DOHH2 (cell line): ENCODE data around the gene POLR3GL.

Source experiments
- H3F3A ChIP-seq: fragments of 200-600 bp; sonication (generic), shearing (Covaris generic); 2 replicates; pipeline ENCODE4 v1.6.0; 2016; ENCODE audit warnings: antibody characterized with exemption, mild to moderate bottlenecking; ENCODE audit not compliant: control insufficient read depth, insufficient read depth
- H3K27ac ChIP-seq: fragments of 200-600 bp; sonication (generic); 2 replicates; pipeline ENCODE4 v1.5.1; 2014; ENCODE audit warnings: low read depth, mild to moderate bottlenecking, low read length, moderate library complexity
- H3K27me3 ChIP-seq: fragments of 200-600 bp; sonication (generic); 2 replicates; pipeline ENCODE4 v1.6.1; 2014; ENCODE audit warnings: mild to moderate bottlenecking, low read length, mixed read lengths; ENCODE audit not compliant: control insufficient read depth
- H3K36me3 ChIP-seq: fragments of 200-600 bp; sonication (generic); 2 replicates; pipeline ENCODE4 v1.6.1; 2014; ENCODE audit warnings: mild to moderate bottlenecking, low read length, moderate library complexity, mixed read lengths; ENCODE audit not compliant: control insufficient read depth
- H3K4me1 ChIP-seq: fragments of 200-600 bp; sonication (generic); 2 replicates; pipeline ENCODE4 v1.6.1; 2014; ENCODE audit warnings: mild to moderate bottlenecking, low read length, mixed read lengths; ENCODE audit not compliant: control insufficient read depth
- H3K4me2 ChIP-seq: fragments of 200-600 bp; sonication (generic); 2 replicates; pipeline ENCODE4 v1.6.0; 2014; ENCODE audit warnings: mild to moderate bottlenecking, low read length, moderate library complexity
- H3K4me3 ChIP-seq: fragments of 200-600 bp; sonication (generic); 2 replicates; pipeline ENCODE4 v1.5.1; 2014; ENCODE audit warnings: mild to moderate bottlenecking, low read length, mixed read lengths
- H3K79me2 ChIP-seq: fragments of 200-600 bp; sonication (generic); 2 replicates; pipeline ENCODE4 v1.6.1; 2014; ENCODE audit warnings: mild to moderate bottlenecking, low read length, mixed read lengths; ENCODE audit not compliant: control insufficient read depth
- H3K9me2 ChIP-seq: fragments of 200-600 bp; sonication (generic); replicated peaks from 2 replicates; pipeline ENCODE4 v1.6.1; 2014; ENCODE audit warnings: mild to moderate bottlenecking, low read length, mixed read lengths; ENCODE audit not compliant: control insufficient read depth
- H3K9me3 ChIP-seq: fragments of 200-600 bp; sonication (generic); 2 replicates; pipeline ENCODE4 v1.6.1; 2014; ENCODE audit warnings: antibody characterized with exemption, low read length, mixed read lengths; ENCODE audit not compliant: control insufficient read depth, insufficient read depth
- H4K20me1 ChIP-seq: fragments of 200-600 bp; sonication (generic); 2 replicates; pipeline ENCODE4 v1.6.0; 2014; ENCODE audit warnings: low read depth, mild to moderate bottlenecking, antibody characterized with exemption, low read length, moderate library complexity; ENCODE audit not compliant: control insufficient read depth, insufficient read depth
- CTCF ChIP-seq: fragments of 200-600 bp; sonication (generic); IDR thresholded peaks from one replicate; pipeline ENCODE4 v1.5.1; 2014; ENCODE audit warnings: antibody characterized with exemption, mild to moderate bottlenecking, low read depth, low read length; ENCODE audit not compliant: poor library complexity, severe bottlenecking
- EZH2phosphoT487 ChIP-seq: fragments of 200-600 bp; sonication (generic); IDR thresholded peaks from 2 replicates; pipeline ENCODE4 v1.6.1; 2017; ENCODE audit warnings: borderline replicate concordance, mild to moderate bottlenecking, antibody characterized with exemption, low read length, moderate library complexity, mixed read lengths

Gene POLR3GL

DNA sequence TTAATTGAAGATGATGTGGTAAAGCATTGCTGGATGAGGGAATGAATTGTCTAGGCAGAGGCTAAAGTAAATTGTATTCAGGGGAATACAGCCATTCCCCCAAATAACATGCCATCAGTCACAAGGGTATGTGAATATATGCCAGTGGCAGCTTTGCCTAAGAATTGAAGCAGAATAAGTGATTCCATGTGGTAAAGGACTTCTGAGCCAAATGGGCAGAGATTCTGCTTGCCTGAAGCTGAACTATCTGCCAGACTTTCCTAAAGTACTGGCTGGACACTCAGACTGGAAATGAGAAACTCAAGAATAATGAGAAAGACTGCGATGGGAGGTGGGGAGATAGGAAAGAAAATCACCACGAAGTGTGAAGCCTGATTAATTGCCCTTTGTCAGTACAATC, 9.1 kb upstream of the POLR3GL start:
- Histone ChIP-seq H3K79me2 (peaks cover 59% of the 10 kb centered on the region), H3K4me2 (peak overlapping the region; percentile 98), H3K4me3 (peak overlapping the region; percentile 87; the same call in 1 of the 2 replicates), H3K9me2 (no peaks in the 10 kb centered on the region), H3K36me3 (peaks cover 21% of the 10 kb centered on the region), H3F3A (peaks cover 20% of the 10 kb centered on the region), H3K27ac (no peak overlapping the region), H3K27me3 (no peaks in the 10 kb centered on the region), H3K9me3 (no peaks in the 10 kb centered on the region), H4K20me1 (no peaks in the 10 kb centered on the region), H3K4me1 (peaks cover 51% of the 10 kb centered on the region)
- TF ChIP-seq CTCF (no peak), EZH2phosphoT487 (no peak)

DNA sequence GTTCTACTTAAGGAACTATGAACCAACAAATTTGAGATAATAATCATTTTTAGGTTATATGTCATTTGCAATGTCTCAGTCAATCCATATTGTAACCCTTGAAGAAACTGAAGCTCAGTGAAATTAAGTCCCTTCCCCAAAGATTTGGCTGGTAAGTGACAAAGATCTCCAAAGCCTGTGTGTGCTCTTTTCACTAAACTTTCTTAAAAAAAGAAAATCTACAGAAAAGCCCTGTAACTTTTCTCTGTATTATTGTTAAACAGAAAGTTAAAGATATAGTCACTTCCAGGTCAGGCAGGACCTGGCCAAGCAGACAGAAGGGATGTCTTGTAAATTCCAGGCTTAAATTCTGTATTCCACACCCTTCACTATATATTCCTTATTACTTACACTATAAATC, 8.1 kb upstream of the POLR3GL start:
- H3K4me3 ChIP-seq: peak overlapping the region; percentile 87
- peak overlapping the region; percentile 98 for H3K4me2 ChIP-seq
- peaks cover 60% of the 10 kb centered on the region for H3K4me1 ChIP-seq
- peaks cover 21% of the 10 kb centered on the region for H3K36me3 ChIP-seq
- no peak overlapping the region for H3K27ac ChIP-seq
- peaks cover 56% of the 10 kb centered on the region for H3K79me2 ChIP-seq
- H3K27me3 ChIP-seq: no peaks in the 10 kb centered on the region
- no peak for TF ChIP-seq CTCF
- H3K9me3 ChIP-seq: no peaks in the 10 kb centered on the region
- no peaks in the 10 kb centered on the region for H3K9me2 ChIP-seq
- H3F3A ChIP-seq: peaks cover 20% of the 10 kb centered on the region
- no peaks in the 10 kb centered on the region for H4K20me1 ChIP-seq

DNA sequence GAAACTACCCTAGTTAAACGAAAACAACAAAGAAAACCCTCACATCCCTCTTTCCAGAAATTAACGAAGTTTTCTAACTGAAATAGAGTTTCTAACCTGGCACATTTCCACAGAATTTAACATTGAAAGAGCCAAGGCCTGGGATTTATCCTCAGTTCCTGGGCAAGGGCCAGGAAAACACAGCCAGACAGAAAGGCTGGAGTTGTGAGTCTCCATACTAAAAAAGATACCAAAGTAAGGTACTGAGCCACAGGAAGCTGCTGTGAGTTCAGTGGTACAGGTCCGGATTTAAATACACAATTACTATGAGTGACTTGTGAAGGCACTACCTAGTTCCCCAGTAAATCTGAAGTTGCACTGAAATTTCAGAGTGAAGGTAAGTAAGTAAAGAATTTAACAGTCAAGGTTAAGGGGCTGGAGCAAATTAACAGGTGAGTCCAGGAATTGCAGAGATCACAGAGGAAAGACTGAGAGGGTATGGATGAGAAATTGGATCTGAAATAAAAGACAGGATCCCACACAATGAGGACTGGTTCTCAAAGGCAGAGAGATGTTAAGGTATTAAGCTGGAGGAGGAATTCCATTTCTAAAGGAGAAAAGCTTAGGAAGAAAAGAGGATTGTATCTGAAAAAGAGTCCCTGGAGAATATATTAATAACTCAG, 7.6 kb upstream of the POLR3GL start:
- Histone ChIP-seq H4K20me1 (no peaks in the 10 kb centered on the region), H3K4me2 (peak overlapping the region; percentile 98), H3F3A (peaks cover 20% of the 10 kb centered on the region), H3K79me2 (peaks cover 52% of the 10 kb centered on the region), H3K27me3 (no peaks in the 10 kb centered on the region), H3K9me3 (no peaks in the 10 kb centered on the region), H3K4me1 (peaks cover 66% of the 10 kb centered on the region), H3K9me2 (no peaks in the 10 kb centered on the region), H3K27ac (peak overlapping the region; percentile 51), H3K4me3 (peak overlapping the region; percentile 87), H3K36me3 (peaks cover 21% of the 10 kb centered on the region)
- TF ChIP-seq CTCF: no peak
- TF ChIP-seq EZH2phosphoT487: no peak
